SH-SY5Y (cell line): Measurements from ENCODE around the gene NFIA.

Experiments
- GATA2 ChIP-seq: IDR thresholded peaks from 2 replicates; pipeline ENCODE4 v1.6.1; 2011; ENCODE audit warnings: mild to moderate bottlenecking, low read depth, low read length
- GATA3 ChIP-seq: IDR thresholded peaks from 2 replicates; pipeline ENCODE4 v1.6.1; 2011; ENCODE audit warnings: low read depth, mild to moderate bottlenecking, low read length, moderate library complexity

The NFIA gene

DNA sequence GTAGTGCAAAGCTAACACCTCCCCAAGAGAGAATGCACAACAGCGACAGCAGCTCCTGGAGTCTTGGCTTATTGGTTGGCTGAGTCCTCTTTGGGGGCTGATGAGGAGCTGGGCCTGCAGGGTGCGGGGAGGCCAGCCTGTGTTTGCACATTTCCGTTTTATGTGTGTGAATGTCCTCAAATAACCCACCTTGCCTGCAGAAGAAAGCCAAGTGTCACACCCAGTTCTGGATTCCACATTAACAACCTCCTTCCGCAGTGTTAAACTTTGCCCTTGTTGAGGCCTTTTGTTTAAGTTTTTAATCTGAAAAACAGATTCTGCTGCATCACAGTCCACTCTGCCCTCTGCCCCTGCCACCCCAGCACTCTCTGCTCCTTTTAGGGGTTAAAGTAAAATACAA is 368.1 kb downstream of the NFIA start:
- TF ChIP-seq GATA2: no peak

DNA sequence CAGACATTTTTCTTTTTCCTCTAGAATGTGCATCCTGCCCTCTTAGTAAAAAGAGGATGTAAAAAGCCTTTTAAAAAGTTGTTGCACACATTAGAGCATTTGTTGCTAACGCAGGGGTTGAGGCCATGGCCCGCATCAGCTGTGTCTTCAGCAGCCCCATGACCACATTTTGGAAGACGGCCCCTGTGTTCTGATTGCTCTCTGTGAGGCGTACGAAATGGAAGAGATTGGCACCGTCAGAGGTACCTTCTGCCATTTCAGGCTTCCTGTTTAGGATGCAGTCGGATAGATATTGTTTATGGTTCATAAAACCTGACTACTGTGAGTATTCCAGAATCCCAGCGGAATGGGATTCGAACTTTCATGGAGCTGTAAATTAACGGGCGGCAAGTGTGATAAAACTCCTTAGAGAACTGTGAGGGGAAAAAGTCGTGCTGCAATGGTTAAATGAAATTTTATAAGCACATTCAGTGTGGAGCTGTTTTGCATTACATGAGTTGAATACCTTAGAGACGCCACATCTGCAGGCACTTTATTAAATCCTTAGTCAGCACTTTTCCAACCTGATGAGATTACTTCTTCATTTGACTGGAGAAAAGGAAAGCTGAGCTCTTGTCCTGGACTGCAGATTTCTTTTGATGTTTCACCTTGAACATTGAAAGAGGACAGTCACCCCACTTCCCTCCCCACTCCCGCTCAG is 368.7 kb downstream of the NFIA start:
- no peak for TF ChIP-seq GATA3
- TF ChIP-seq GATA2: no peak

DNA sequence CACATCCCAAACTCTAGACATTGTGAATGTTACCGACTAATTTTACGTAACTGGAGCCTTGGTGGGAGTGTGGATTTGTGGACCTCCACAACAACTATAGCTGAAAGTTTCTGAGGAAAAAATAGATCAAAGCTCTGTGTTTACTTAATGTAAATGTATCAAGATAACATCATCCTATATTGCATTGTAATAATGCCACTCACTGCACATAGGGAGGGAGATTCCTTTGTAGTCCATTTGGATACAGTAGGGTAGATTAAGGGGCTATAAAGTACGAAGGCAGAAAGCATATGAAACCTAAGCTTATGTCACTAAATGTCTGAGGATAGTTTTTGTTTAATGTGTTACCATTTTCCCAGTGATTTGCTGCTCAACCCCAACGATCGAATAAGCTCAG is 369.2 kb downstream of the NFIA start:
- TF ChIP-seq GATA2 (no peak), GATA3 (no peak)

DNA sequence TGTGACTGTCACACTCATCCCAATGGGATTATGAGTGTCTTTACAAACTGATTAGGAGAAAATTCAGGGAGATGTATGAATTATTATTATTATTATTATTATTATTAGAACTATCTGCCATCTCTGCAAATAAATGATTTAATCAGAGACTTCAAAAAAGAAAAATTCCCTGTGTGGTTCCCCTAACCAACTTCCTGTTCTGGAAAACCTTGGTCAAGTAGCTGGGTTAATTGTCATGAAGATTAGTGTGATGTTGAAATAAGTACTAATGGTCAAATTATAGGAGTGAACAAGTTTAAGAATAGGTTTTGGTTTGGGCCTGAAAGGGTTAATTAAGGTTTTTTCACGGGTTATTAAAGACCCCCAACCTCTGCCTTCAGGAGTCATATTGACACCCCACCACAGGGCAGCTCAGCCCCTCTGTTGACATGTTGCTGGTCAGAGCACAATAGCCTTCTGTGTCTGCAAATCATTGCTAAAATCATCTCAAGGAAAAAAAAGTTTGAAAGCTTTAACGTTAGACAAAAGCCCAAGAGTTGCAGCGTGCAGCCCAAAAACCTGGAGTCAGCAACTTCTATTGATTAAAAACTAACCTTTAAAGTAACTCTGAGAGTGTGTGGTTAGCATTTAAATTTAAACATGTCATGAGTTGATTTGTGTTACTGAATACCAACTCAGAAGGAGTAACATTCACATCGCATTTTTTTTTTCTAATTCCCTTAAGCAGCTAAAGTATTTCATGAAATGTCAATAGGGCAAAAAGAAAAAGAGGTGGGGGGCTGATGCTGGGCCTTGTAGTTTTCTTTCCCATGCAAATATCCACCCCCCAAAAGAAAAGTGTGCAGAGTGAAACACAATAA is 370.0 kb downstream of the NFIA start:
- no peak for TF ChIP-seq GATA2
- no peak for TF ChIP-seq GATA3

DNA sequence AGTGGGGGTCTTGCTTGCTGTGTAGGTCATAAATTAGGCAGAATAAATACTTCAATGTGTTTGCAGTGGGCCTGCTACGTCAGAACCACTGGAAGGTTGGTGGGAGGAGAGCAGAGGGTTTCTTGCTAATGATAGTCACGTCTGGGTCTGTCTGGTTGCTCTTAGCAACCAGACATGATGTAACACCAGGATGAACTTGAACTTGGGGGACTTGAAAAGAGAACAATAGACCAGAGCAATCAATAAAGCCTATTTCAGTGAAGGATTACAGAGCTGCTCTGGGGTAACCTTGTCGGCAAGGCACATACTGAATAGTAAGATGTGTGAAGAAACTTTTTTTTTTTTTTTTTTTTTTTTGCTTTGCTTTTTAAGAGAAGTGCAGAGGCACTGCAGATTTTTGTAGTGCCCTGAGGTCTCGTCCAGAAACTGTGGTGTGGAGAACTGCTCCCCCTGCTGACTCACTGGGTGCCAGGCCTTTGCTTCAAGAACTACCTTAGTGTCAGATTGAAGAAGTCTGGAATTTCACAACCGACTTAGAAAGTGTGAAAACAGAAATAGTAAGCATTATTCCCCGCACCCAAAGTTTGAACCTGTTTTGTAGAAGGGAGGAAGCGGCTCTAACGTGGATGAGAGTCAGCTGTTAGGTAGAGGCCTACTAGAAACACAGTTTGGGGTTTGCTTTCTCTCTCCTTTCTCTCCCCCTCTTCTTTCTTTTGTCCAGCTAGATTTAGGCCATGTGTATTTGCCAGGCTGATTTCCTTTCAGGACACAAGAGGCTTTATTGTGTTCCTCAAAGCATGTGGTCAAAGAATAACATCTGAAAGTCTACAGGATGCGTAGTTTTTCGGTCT is 371.0 kb downstream of the NFIA start:
- TF ChIP-seq GATA2 (no peak), GATA3 (no peak)

DNA sequence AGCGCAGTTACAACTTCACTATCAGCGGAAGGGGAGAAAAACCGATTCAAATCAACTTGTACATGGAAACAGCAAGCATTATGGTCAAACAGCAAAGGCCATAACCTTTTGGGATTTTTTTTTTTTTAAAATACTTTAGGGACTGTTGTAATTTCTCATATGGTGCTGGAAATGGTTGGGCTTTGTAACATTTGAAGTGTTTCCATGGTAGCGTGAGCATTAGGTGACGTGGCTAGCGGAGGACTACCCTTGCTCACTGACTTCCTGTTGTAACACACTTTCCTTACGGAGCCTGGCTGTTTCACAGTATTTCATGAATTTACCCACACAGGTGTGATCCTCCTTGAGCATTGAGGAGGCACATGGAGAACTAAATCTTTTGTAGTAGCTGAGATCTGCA is 373.0 kb downstream of the NFIA start:
- TF ChIP-seq GATA3 (no peak), GATA2 (no peak)

DNA sequence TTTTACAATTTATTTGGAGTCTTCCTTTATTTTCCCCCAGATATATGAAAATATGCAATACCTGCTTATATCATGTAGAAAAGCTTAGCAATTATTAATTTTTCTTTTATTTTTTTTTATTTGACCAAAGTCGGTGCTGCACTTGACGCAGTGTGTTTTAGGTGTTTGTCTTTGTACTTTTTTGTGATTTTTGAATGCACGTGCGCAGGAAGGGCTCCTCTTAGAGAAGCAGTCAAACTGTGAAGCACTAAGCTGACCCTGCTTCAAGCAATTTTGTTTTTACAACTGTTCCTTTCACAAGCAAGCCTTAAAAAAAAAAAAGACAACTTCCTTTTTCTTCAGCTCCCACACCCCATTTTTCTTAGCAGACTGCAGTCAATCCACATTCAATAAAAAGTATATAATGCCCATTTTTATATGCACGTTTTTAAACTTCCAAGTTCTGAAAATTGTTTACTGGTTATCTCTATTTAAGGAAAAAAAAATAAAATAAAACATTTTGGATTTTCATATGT is 375.2 kb downstream of the NFIA start:
- TF ChIP-seq GATA2: no peak
- TF ChIP-seq GATA3: no peak

DNA sequence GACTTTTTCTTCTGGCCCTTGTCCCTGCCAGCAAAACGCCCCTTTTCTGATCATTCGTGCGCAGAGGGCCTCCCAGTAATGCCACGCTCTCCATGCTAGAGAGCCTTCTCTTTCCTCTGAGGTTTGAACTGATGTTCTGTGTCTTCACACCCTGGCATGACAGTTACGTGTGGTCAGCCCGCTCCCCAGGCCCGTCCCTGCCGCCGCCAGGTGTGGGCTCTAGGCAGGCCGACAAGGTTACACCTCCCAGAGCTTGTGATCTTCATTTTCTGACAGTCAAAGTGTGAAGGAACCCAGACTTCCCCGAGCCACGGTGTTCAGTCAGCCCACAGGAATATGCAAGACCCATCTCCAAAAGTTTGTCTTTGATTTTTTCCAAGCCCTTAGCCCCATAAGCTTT is 377.0 kb downstream of the NFIA start:
- TF ChIP-seq GATA3 (no peak), GATA2 (no peak)

DNA sequence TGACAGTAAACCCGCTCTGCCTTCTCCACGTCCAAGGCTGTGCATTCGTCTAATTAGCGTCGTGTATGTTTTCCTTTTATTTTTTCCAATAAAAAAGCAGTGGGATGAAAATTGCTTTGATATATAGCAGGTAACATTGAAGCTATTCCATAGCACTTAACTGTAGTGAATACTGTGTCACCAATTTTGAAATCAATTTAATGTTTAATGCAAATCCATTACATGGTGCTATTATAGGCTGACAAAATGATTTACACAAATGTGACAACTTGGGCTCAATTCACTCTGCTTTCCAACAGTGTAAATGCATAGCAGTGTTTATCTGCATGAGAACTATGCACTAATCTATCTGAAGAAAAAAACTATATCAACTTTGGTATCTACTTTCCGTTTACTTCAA is 377.8 kb downstream of the NFIA start:
- TF ChIP-seq GATA2 (no peak), GATA3 (no peak)

DNA sequence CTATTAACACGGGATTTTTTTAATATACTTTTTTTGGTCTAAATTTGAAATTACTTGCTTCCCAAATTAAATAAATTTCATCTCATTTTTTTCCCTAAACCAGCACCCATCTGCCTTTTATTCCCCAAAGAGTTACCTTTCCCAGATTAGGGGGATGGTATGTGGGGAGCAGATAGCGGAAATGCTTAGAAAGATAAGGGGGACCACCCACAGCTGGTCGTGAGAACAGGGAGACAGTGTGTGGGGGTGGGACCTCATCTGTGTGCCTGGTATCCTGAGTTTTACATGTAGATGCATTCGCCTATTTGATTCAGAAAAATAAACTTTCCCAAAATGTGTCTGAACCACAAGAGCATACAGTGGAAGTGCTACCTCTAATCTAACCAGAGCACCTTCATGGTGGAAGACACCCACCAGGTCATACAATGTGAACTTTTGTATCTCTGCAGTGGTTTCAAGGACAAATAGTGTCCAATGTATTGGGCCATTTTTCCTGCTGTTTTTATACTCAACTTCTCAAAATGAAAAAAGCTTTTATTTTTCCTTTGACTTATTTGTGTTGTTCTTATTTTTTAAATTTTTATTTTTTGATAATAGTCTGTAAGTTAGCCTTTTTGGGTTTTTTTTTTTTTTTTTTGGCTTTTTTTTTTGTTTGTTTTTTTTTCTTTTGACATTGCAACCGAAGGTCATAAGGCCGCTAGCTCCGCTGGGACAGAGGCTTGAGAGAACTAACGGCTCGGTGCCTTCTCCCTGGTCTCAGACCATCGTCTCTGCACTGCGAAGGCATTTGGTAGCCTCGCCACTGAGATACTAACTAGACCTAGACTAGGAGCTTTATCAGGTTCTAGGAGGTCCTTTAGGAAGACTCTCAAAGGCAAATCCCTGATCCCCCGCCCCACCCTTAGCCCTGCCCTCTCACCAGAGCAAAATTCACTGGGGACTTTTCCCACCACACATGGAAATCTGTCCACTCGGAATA is 379.3 kb downstream of the NFIA start:
- TF ChIP-seq GATA2 (no peak), GATA3 (no peak)

DNA sequence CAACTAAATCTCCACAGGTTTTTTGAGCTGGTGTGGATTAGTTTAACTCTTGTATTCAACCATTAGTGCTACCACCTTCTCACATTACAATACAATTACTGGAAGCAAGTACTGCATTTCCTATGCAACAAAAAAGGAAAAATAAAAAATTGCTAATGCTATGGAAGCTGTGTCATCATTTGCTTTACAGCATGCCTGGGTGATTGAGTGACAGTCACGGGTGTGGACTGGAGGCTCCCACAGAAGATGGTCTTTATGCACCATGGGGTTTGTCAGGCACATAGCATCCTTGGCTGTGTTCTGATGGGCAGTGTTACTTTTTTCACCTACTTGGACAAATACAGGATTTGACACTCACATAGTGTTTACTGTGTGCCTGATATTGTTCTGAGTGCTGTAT is 380.3 kb downstream of the NFIA start:
- TF ChIP-seq GATA3 (no peak), GATA2 (no peak)

DNA sequence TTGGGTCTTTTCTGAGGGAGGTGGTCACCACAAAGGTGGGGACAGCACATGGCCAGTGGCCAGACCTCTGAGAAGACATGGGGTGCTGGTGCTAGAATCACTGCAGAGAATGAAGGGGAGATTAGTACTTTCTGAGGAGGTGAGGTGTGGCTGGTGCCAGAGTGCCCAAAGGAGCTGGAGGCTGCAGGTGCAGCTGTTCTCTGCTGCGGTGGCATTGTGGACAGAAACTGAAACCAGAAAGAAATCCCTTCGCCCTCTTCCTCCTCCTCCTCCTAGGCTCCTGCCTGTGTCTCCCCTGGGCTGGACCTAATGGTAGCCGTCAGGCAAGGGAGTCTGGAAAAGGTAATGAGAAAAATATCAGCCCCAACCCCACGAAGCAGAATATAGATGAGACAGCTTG is 380.9 kb downstream of the NFIA start:
- TF ChIP-seq GATA2 (no peak), GATA3 (no peak)

DNA sequence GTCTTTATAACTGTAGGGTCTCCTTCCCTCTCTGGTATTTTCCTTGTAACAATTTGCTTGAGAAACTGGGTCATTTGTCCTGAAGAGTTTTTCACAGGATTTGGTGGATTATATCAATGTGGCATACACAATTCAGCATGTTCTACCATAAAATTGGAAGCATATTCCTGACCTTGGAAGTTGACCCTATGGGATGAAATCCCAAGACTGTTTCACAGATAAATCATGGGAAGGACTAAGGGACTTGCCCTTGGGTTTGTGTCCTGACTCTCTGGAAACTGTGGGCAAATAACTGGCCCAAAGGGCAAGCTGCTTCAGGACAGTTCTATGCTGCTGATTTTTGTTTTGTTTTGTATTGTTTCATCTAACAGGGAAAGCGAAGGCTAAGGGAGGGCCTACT is 387.0 kb downstream of the NFIA start:
- no peak for TF ChIP-seq GATA2
- TF ChIP-seq GATA3: no peak

DNA sequence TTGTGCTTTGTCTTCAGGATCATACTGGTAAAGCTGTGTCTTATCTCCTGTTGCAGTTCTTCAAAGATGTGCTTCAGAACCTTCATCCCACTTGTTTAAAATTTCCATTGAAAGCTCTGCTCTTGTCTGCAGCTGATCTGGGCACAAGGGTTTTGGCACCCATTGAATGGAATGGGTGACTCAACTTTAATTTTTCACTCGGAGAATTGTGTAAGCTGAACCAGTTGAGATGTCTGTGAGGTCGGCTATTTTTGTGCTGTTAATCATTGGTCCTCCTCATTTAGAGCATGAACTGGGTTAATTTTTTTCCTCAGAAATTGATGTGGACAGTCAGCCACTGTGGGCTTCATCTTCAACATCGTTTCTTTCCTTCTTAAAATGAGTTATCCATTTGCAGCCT is 390.5 kb downstream of the NFIA start:
- TF ChIP-seq GATA3 (no peak), GATA2 (no peak)
